ENCODE results near the gene SAMM50. TPM values are rescaled to one million over a fixed set of nuclear protein-coding genes. Genes with fewer than 3 reads are reported as not detected.

Gene SAMM50
- total RNA-seq, 1 experiment from 2014 or later: 40.8 TPM

GRCh38 chr22:43980996-43981395 is 25.8 kb downstream of the SAMM50 start (continued):
- no peak for TF ChIP-seq REST (IDR thresholded peaks at IDR 0.05; ENCODE audit: low read depth)
- TF ChIP-seq SIN3A (IDR thresholded peaks at IDR 0.05; ENCODE audit: low read depth): no peak
- TF ChIP-seq CEBPB (IDR thresholded peaks at IDR 0.05; ENCODE audit: low read depth): no peak
- TF ChIP-seq EZH2 (IDR thresholded peaks at IDR 0.05): no peak

DNA sequence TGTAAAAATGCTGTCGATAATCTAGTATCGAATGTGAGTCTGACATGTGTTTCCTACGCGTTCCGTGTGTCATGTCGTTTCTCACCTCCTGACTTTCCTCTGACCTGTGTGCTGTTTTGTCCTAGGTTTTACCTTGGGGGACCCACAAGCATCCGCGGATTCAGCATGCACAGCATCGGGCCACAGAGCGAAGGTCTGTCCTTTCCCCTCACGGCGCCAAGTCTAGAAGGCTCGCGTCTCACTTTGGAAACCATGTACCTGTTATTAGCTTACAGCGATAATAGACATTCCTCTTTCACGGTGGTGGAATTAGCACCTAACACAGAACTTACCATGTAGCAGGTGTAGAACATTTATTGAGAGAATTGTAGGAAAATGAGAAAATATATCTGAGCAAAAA is 28.6 kb downstream of the SAMM50 start:
- Histone ChIP-seq H3K79me2 (ENCODE audit: insufficient read depth, low read length) (no peaks in the 10 kb centered on the region), H3K9me2 (ENCODE audit: insufficient read depth) (no peaks in the 10 kb centered on the region), H2AFZ (ENCODE audit: low read depth, low read length, poor library complexity, severe bottlenecking) (no peak overlapping the region), H3K27ac (ENCODE audit: low read depth, low read length) (no peak overlapping the region), H4K20me1 (ENCODE audit: insufficient read depth) (no peaks in the 10 kb centered on the region), H3K9ac (ENCODE audit: low read length) (no peak overlapping the region), H3K4me2 (ENCODE audit: low read length) (no peak overlapping the region), H3K36me3 (ENCODE audit: control insufficient read depth in 1 of 2, insufficient read depth in 2 of 2, low read length in 2 of 2) (peaks cover 22 to 38% of the 10 kb centered on the region in 2 experiments; a peak in 3 of 4 replicates), H3K4me1 (ENCODE audit: control insufficient read depth in 1 of 2, insufficient read depth in 2 of 2, low read length in 2 of 2) (no peaks in the 10 kb centered on the region), H3K9me3 (ENCODE audit: control insufficient read depth in 1 of 2, insufficient read depth in 1 of 2, low read depth in 1 of 2, low read length in 2 of 2) (no peaks in the 10 kb centered on the region), H3K4me3 (replicated peaks in 1 of 2; ENCODE audit: low read depth in 1 of 2, low read length in 2 of 2) (no peak overlapping the region), H3K27me3 (ENCODE audit: insufficient read depth, low read length) (no peaks in the 10 kb centered on the region)
- RAD21 ChIA-PET (ENCODE audit: low non-redundant PET in 1 of 2, low total read pairs in 2 of 2, uncharacterized antibody in 2 of 2, unreplicated experiment in 2 of 2): no interaction called here
- TF ChIP-seq TCF7L2 (IDR thresholded peaks at IDR 0.05; ENCODE audit: borderline replicate concordance, extremely low read depth, insufficient read depth, insufficient read length) (no peak), SP1 (IDR thresholded peaks at IDR 0.05; ENCODE audit: low read depth) (no peak), JUND (IDR thresholded peaks at IDR 0.05) (no peak), EZH2phosphoT487 (IDR thresholded peaks at IDR 0.05; ENCODE audit: borderline replicate concordance) (no peak), ELF1 (IDR thresholded peaks at IDR 0.05; ENCODE audit: borderline replicate concordance, low read depth) (no peak), ZFX (IDR thresholded peaks at IDR 0.05) (no peak), EGR1 (IDR thresholded peaks at IDR 0.05; ENCODE audit: low read depth) (no peak), SIN3A (IDR thresholded peaks at IDR 0.05; ENCODE audit: low read depth) (no peak)
- TF ChIP-seq, protein P1, sequence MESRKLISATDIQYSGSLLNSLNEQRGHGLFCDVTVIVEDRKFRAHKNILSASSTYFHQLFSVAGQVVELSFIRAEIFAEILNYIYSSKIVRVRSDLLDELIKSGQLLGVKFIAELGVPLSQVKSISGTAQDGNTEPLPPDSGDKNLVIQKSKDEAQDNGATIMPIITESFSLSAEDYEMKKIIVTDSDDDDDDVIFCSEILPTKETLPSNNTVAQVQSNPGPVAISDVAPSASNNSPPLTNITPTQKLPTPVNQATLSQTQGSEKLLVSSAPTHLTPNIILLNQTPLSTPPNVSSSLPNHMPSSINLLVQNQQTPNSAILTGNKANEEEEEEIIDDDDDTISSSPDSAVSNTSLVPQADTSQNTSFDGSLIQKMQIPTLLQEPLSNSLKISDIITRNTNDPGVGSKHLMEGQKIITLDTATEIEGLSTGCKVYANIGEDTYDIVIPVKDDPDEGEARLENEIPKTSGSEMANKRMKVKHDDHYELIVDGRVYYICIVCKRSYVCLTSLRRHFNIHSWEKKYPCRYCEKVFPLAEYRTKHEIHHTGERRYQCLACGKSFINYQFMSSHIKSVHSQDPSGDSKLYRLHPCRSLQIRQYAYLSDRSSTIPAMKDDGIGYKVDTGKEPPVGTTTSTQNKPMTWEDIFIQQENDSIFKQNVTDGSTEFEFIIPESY (IDR thresholded peaks at IDR 0.05; ENCODE audit: extremely low read depth, insufficient replicate concordance, low read length): no peak
- ATAC-seq: no peak
- CTCF ChIA-PET: interaction anchor here (1.0 kb wide), 1 partner anchor 9 kb away, joined by 3 read pairs; no protein-coding TSS in a partner anchor
- POLR2A ChIA-PET: no interaction called here
- BruUV-seq (replicated peaks): no TSS peak
- intact Hi-C loops (cut with micrococcal nuclease): no loop called here
- DNase-seq (ENCODE audit: low read depth, low spot score): no peak
